Tibial nerve (tissue), 4 donors: ENCODE results near the gene HSCB. TPM values are rescaled to one million over a fixed set of nuclear protein-coding genes. Genes with fewer than 3 reads are reported as not detected.
"Not testable (repeated sequence)": the region's sequence is repeated elsewhere in the genome, so short reads cannot be mapped to it uniquely, and the experiment has no call there.

Source experiments
- DNase-seq, 2 donors: peaks; one replicate each; pipeline ENCODE4 v3.0.0-alpha.2; 2019; ENCODE audit warnings: low spot score in 2 of 2
- H3K27ac ChIP-seq, 4 donors: fragments of 200-600 bp; sonication (generic) in 3 of 4; one replicate each; pipeline ENCODE4 v1.5.1; 2017 to 2019; ENCODE audit warnings: mild to moderate bottlenecking in 1 of 4
- H3K27me3 ChIP-seq, 2 donors: fragments of 200-600 bp; sonication (generic) in 1 of 2; one replicate each; pipeline versions ENCODE4 v1.5.1 to v1.6.0; 2017 to 2019
- H3K36me3 ChIP-seq, 3 donors: fragments of 200-600 bp; sonication (generic); one replicate each; pipeline ENCODE4 v1.5.1; 2018 to 2019
- H3K4me1 ChIP-seq, 4 donors: fragments of 200-600 bp; sonication (generic) in 3 of 4; one replicate each; pipeline ENCODE4 v1.5.1; 2017 to 2019
- H3K4me3 ChIP-seq, 4 donors: fragments of 200-600 bp; sonication (generic) in 3 of 4; one replicate each; pipeline ENCODE4 v1.5.1; 2017 to 2019; ENCODE audit warnings: mild to moderate bottlenecking in 1 of 4, moderate library complexity in 1 of 4
- H3K9me3 ChIP-seq, 4 donors: fragments of 200-600 bp; sonication (generic) in 3 of 4; one replicate each; pipeline ENCODE4 v1.5.1; 2017 to 2019
- EP300 ChIP-seq, 2 donors: sonication (generic); formaldehyde crosslinking; IDR thresholded peaks; one replicate each; pipeline ENCODE4 v1.6.1; 2017; ENCODE audit warnings: antibody characterized with exemption in 2 of 2, mild to moderate bottlenecking in 1 of 2
- POLR2A ChIP-seq, 2 donors: fragments of 450-650 bp; IDR thresholded peaks; one replicate each; pipeline ENCODE4 v1.6.1; 2017; ENCODE audit warnings: antibody characterized with exemption in 2 of 2, mild to moderate bottlenecking in 2 of 2, moderate library complexity in 2 of 2
- WGBS, 2 donors: methylation state at CpG; one replicate each; pipeline ENCODE4 v1.1.5; 2018; 5-methylcytosine and 5-hydroxymethylcytosine counted together
- total RNA-seq, 4 donors: library from RNA; depleted of rRNA; stranded (reverse); fragments of >200 nt; gene quantifications; one replicate each; pipeline ENCODE4 v1.1.0, GENCODE V29; 2016
- TF ChIP-seq, protein P1 (sequence below), 5 experiments: fragments of 200-600 bp in 3 of 5; fragments of 450-650 bp in 2 of 5; sonication (generic) in 3 of 5; IDR thresholded peaks; one replicate each; pipeline ENCODE4 v1.5.1; 2016 to 2019; ENCODE audit warnings: antibody characterized with exemption in 5 of 5, mild to moderate bottlenecking in 3 of 5, moderate library complexity in 2 of 5

Gene HSCB
- total RNA-seq, 4 donors from 2014 or later, result 20.0 to 38.7 (median 27.0) TPM

DNA sequence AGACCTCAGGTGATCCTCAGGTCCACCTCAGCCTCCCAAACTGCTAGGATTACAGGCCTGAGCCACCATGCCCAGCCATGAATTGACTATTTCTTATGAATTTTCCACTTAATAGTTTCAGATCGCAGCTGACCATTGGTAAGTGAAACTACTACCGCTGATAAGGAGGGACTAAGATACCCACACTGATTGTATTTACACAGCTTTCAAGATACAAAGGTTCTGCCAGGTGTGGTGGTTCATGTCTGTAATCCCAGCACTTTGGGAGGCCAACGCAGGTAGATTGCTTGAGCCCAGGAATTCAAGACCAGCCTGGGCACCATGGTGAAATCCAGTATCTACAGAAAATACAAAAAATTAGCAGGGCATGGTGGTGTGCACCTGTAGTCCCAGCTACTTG is 4.1 kb upstream of the HSCB start:
- Histone ChIP-seq H3K4me3 (no peak overlapping the region), H3K36me3 (no peaks in the 10 kb centered on the region), H3K27ac (no peak overlapping the region), H3K9me3 (no peaks in the 10 kb centered on the region), H3K4me1 (peaks cover 0 to 10% (median 0%) of the 10 kb centered on the region in 4 donors), H3K27me3 (no peaks in the 10 kb centered on the region)
- DNase-seq, result no peak
- 94 to 96% methylated on average over 3 of the region's 3 CpGs for WGBS, 2 donors
- TF ChIP-seq POLR2A (IDR thresholded peaks at IDR 0.05) (no peak), EP300 (IDR thresholded peaks at IDR 0.05) (no peak)
- TF ChIP-seq, protein P1, sequence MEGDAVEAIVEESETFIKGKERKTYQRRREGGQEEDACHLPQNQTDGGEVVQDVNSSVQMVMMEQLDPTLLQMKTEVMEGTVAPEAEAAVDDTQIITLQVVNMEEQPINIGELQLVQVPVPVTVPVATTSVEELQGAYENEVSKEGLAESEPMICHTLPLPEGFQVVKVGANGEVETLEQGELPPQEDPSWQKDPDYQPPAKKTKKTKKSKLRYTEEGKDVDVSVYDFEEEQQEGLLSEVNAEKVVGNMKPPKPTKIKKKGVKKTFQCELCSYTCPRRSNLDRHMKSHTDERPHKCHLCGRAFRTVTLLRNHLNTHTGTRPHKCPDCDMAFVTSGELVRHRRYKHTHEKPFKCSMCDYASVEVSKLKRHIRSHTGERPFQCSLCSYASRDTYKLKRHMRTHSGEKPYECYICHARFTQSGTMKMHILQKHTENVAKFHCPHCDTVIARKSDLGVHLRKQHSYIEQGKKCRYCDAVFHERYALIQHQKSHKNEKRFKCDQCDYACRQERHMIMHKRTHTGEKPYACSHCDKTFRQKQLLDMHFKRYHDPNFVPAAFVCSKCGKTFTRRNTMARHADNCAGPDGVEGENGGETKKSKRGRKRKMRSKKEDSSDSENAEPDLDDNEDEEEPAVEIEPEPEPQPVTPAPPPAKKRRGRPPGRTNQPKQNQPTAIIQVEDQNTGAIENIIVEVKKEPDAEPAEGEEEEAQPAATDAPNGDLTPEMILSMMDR (IDR thresholded peaks at IDR 0.05), result no peak

DNA sequence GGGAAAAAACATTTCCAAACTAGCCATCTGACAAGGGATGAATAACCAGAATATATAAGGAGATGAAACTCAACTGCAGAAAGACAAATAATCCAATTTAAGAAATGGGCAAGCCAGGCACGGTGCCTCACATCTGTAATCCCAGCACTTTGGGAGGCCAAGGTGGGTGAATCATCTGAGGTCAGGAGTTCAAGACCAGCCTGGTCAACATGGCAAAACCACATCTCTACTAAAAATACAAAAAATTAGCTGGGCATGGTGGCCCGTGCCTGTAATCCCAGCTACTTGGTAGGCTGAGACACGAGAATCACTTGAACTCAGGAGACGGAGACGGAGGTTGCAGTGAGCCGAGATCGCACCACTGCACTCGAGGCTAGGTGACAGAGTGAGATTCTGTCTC is 3.0 kb upstream of the HSCB start:
- DNase-seq, H3K27me3 ChIP-seq, H3K4me3 ChIP-seq, H3K27ac ChIP-seq, H3K9me3 ChIP-seq, H3K36me3 ChIP-seq: not testable (repeated sequence)
- peaks cover 0 to 22% (median 0%) of the 10 kb centered on the region in 4 donors for H3K4me1 ChIP-seq
- WGBS, 2 donors, result 88 to 92% methylated on average over 8 of the region's 8 CpGs

- H3K4me1 ChIP-seq, result peaks cover 0 to 22% (median 0%) of the 10 kb centered on the region in 4 donors
- no peak for DNase-seq
- TF ChIP-seq POLR2A (IDR thresholded peaks at IDR 0.05) (no peak), EP300 (IDR thresholded peaks at IDR 0.05) (no peak)
- TF ChIP-seq, protein P1 (IDR thresholded peaks at IDR 0.05), result no peak
- peak overlapping the region in 1 of 4 donors; percentile 100 for H3K27ac ChIP-seq
- no peaks in the 10 kb centered on the region for H3K9me3 ChIP-seq
- H3K27me3 ChIP-seq, result no peaks in the 10 kb centered on the region
- peaks cover 0 to 30% (median 4%) of the 10 kb centered on the region in 3 donors for H3K36me3 ChIP-seq
- peak overlapping the region; percentile 36 to 99 (median 90) for H3K4me3 ChIP-seq
- WGBS, 2 donors, result 6 to 7% methylated on average over 18 of the region's 18 CpGs
These were observed 547 bp upstream of the HSCB start for GRCh38 chr22:28741200-28741784.

GRCh38 chr22:28742562-28742962 is 723 bp downstream of the HSCB start:
- no peaks in the 10 kb centered on the region for H3K9me3 ChIP-seq
- no peaks in the 10 kb centered on the region for H3K27me3 ChIP-seq
- peak overlapping the region; percentile 83 to 99 (median 96) for H3K4me3 ChIP-seq
- peaks cover 0 to 22% (median 0%) of the 10 kb centered on the region in 4 donors for H3K4me1 ChIP-seq
- TF ChIP-seq, protein P1 (IDR thresholded peaks at IDR 0.05), result no peak
- no peak for TF ChIP-seq POLR2A (IDR thresholded peaks at IDR 0.05)
- no peak for TF ChIP-seq EP300 (IDR thresholded peaks at IDR 0.05)
- DNase-seq, result no peak
- H3K36me3 ChIP-seq, result peaks cover 0 to 43% (median 4%) of the 10 kb centered on the region in 3 donors
- 2% methylated on average over 10 of the region's 10 CpGs for WGBS, 2 donors
- peak overlapping the region; percentile 91 to 100 (median 98) for H3K27ac ChIP-seq

DNA sequence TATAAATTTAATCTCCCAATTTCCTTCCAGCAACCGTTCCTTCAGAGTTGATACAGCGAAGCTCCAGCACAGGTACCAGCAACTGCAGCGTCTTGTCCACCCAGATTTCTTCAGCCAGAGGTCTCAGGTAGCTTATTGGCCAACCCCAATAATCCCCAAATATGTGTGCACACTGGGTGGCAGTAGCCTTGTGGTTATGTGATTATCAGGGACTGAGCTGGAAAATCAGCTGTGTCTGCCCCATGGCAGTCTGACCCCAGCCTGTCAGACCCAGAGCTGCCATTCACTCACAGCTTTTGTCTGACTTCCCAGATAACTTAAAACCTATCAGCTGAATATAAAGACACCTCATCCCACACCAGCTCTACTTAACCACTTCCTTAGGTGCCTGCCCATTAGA is 2.0 kb downstream of the HSCB start:
- no peak for DNase-seq
- Histone ChIP-seq H3K27me3 (no peaks in the 10 kb centered on the region), H3K4me1 (peaks cover 0 to 25% (median 0%) of the 10 kb centered on the region in 4 donors), H3K27ac (no peak overlapping the region), H3K36me3 (peaks cover 0 to 56% (median 4%) of the 10 kb centered on the region in 3 donors), H3K4me3 (no peak overlapping the region), H3K9me3 (no peaks in the 10 kb centered on the region)
- TF ChIP-seq, protein P1 (IDR thresholded peaks at IDR 0.05), result no peak
- TF ChIP-seq EP300 (IDR thresholded peaks at IDR 0.05), result no peak
- TF ChIP-seq POLR2A (IDR thresholded peaks at IDR 0.05), result no peak
- WGBS, 2 donors, result 95 to 96% methylated on average over 3 of the region's 3 CpGs
